GM23338 (cell line): ENCODE measurements around the gene SLC35G4. TPM values are rescaled to one million over a fixed set of nuclear protein-coding genes. Genes with fewer than 3 reads are reported as not detected.

Experiments
- ATAC-seq: fragments of 200-7000 bp; cut with Tn5 transposase; 3 replicates; pipeline ENCODE4 v1.9.1; 2020
- DNase-seq: peaks from one replicate; pipeline ENCODE4 v3.0.0-alpha.2; 2015; ENCODE audit warnings: low spot score
- H2AFZ ChIP-seq: fragments of 200-600 bp; sonication (generic); 2 replicates; pipeline ENCODE4 v1.8.0; 2016; ENCODE audit warnings: antibody characterized with exemption, mild to moderate bottlenecking, moderate library complexity
- H3F3A ChIP-seq: fragments of 200-600 bp; sonication (generic); replicated peaks from 2 replicates; pipeline ENCODE4 v1.8.0; 2017; ENCODE audit warnings: antibody characterized with exemption, mixed run types, low read depth
- H3K27ac ChIP-seq: fragments of 200-600 bp; sonication (generic); 2 replicates; pipeline ENCODE4 v1.6.1; 2016; ENCODE audit warnings: low read depth
- H3K27me3 ChIP-seq: fragments of 200-600 bp; sonication (generic); 2 replicates; pipeline ENCODE4 v1.8.0; 2016; ENCODE audit warnings: mild to moderate bottlenecking, mixed run types, moderate library complexity; ENCODE audit not compliant: insufficient read depth
- H3K36me3 ChIP-seq: fragments of 200-600 bp; sonication (generic); 2 replicates; pipeline ENCODE4 v1.8.0; 2016; ENCODE audit warnings: mild to moderate bottlenecking; ENCODE audit not compliant: insufficient read depth
- H3K4me1 ChIP-seq: fragments of 200-600 bp; sonication (generic); 2 replicates; pipeline ENCODE4 v1.8.0; 2016; ENCODE audit warnings: mild to moderate bottlenecking, moderate library complexity; ENCODE audit not compliant: insufficient read depth
- H3K4me2 ChIP-seq: fragments of 200-600 bp; sonication (generic); 2 replicates; pipeline ENCODE4 v1.7.1; 2017; ENCODE audit warnings: mixed run types
- H3K4me3 ChIP-seq: fragments of 200-600 bp; sonication (generic); 2 replicates; pipeline ENCODE4 v1.6.1; 2016; ENCODE audit warnings: mixed run types
- H3K79me2 ChIP-seq: fragments of 200-600 bp; sonication (generic); replicated peaks from 2 replicates; pipeline ENCODE4 v1.8.0; 2017; ENCODE audit warnings: mild to moderate bottlenecking; ENCODE audit not compliant: insufficient read depth
- H3K9me2 ChIP-seq: fragments of 200-600 bp; sonication (generic); 2 replicates; pipeline ENCODE4 v1.8.0; 2017; ENCODE audit not compliant: insufficient read depth
- H4K20me1 ChIP-seq: fragments of 200-600 bp; sonication (generic); replicated peaks from 2 replicates; pipeline ENCODE4 v1.8.0; 2017; ENCODE audit warnings: mild to moderate bottlenecking; ENCODE audit not compliant: insufficient read depth
- H3K27ac Mint-ChIP-seq: 2 replicates; pipeline ENCODE4 v1.8.0; 2020; ENCODE audit warnings: inconsistent platforms, mild to moderate bottlenecking, moderate library complexity, mixed read lengths
- H3K27me3 Mint-ChIP-seq: 3 replicates; pipeline ENCODE4 v1.8.0; 2022; ENCODE audit warnings: low read depth, mild to moderate bottlenecking, moderate library complexity, mixed read lengths, inconsistent platforms; ENCODE audit not compliant: insufficient read depth, poor library complexity
- H3K36me3 Mint-ChIP-seq: 3 replicates; pipeline ENCODE4 v1.8.0; 2021; ENCODE audit warnings: low read depth, mild to moderate bottlenecking, inconsistent platforms, moderate library complexity, mixed read lengths
- H3K4me1 Mint-ChIP-seq: 3 replicates; pipeline ENCODE4 v1.8.0; 2020; ENCODE audit warnings: mild to moderate bottlenecking, inconsistent platforms, mixed read lengths
- H3K4me3 Mint-ChIP-seq: 3 replicates; pipeline ENCODE4 v1.8.0; 2021; ENCODE audit warnings: moderate library complexity, mild to moderate bottlenecking, inconsistent platforms, mixed read lengths
- H3K9me3 Mint-ChIP-seq: 3 replicates; pipeline ENCODE4 v1.8.0; 2020; ENCODE audit warnings: moderate library complexity, mild to moderate bottlenecking, inconsistent platforms, mixed read lengths
- ETS1 ChIP-seq: IDR thresholded peaks from 2 replicates; pipeline ENCODE4 v1.6.1; 2016; ENCODE audit warnings: antibody characterized with exemption
- EZH2 ChIP-seq: fragments of 200-600 bp; sonication (generic); IDR thresholded peaks from one replicate; pipeline ENCODE4 v1.8.0; 2017; ENCODE audit warnings: antibody characterized with exemption, mild to moderate bottlenecking, low read depth; ENCODE audit not compliant: unreplicated experiment
- JUNB ChIP-seq: IDR thresholded peaks from one replicate; pipeline ENCODE4 v1.6.1; 2016; ENCODE audit warnings: antibody characterized with exemption; ENCODE audit not compliant: unreplicated experiment
- NANOG ChIP-seq: IDR thresholded peaks from 2 replicates; pipeline ENCODE4 v1.6.1; 2016; ENCODE audit warnings: antibody characterized with exemption, borderline replicate concordance
- POLR2AphosphoS5 ChIP-seq: IDR thresholded peaks from 2 replicates; pipeline ENCODE4 v1.6.1; 2016; ENCODE audit warnings: antibody characterized with exemption, low read depth
- REST ChIP-seq: IDR thresholded peaks from one replicate; pipeline ENCODE4 v1.6.1; 2018; ENCODE audit warnings: antibody characterized with exemption; ENCODE audit not compliant: unreplicated experiment
- ZNF114 ChIP-seq: fragments of 250-450 bp; sonication (Bioruptor Pico); IDR thresholded peaks from 2 replicates; pipeline ENCODE4 v1.5.0; 2020; ENCODE audit warnings: mild to moderate bottlenecking, moderate library complexity
- ZNF462 ChIP-seq: fragments of 250-450 bp; sonication (Bioruptor Pico); IDR thresholded peaks from 2 replicates; pipeline ENCODE4 v1.5.0; 2020; ENCODE audit warnings: mild to moderate bottlenecking, moderate library complexity
- polyA plus RNA-seq: library from polyadenylated mRNA; unstranded; fragments of >200 nt; fragmentation: Nextera tagmentation; extraction: Ambion mirVana; gene quantifications from 2 replicates; pipeline ENCODE4 v1.2.1, GENCODE V29; 2016
- total RNA-seq: library from RNA; depleted of rRNA; stranded (reverse); fragments of >200 nt; shearing (Covaris generic); gene quantifications from 2 replicates; pipeline ENCODE4 v1.2.3, GENCODE V29; 2014

The SLC35G4 gene
- total and polyA plus RNA-seq, 2 experiments from 2014 or later: not detected

- no peaks in the 10 kb centered on the region for H3K27me3 ChIP-seq
- Mint-ChIP-seq H3K9me3 (no peaks in the 10 kb centered on the region), H3K4me1 (no peaks in the 10 kb centered on the region), H3K27me3 (peaks cover 2% of the 10 kb centered on the region), H3K27ac (no peak overlapping the region), H3K4me3 (no peak overlapping the region), H3K36me3 (no peaks in the 10 kb centered on the region)
- no peak overlapping the region for H3K4me2 ChIP-seq
- no peak overlapping the region for H3K27ac ChIP-seq
- no peak for TF ChIP-seq ZNF114 (CRISPR knock-in tag)
- no peaks in the 10 kb centered on the region; the same call in 1 of the 2 replicates for H3K9me2 ChIP-seq
- no peak overlapping the region for H3K4me3 ChIP-seq
- H3K36me3 ChIP-seq: no peaks in the 10 kb centered on the region
- ATAC-seq: no peak
- H2AFZ ChIP-seq: no peak overlapping the region
- no peaks in the 10 kb centered on the region for H4K20me1 ChIP-seq
- H3K79me2 ChIP-seq: no peaks in the 10 kb centered on the region
- H3F3A ChIP-seq: no peaks in the 10 kb centered on the region
- DNase-seq: no peak
- no peaks in the 10 kb centered on the region for H3K4me1 ChIP-seq
Observed at GRCh38 chr18:11565716-11566115, 43.7 kb upstream of the SLC35G4 start.

- no peak overlapping the region for H3K4me3 ChIP-seq
- no peaks in the 10 kb centered on the region for H3K9me3 Mint-ChIP-seq
- H3K4me3 Mint-ChIP-seq: no peak overlapping the region
- no peaks in the 10 kb centered on the region for H3F3A ChIP-seq
- H3K36me3 Mint-ChIP-seq: no peaks in the 10 kb centered on the region
- no peaks in the 10 kb centered on the region for H3K27me3 ChIP-seq
- no peak for ATAC-seq
- H2AFZ ChIP-seq: no peak overlapping the region
- DNase-seq: no peak
- no peaks in the 10 kb centered on the region; the same call in 1 of the 2 replicates for H3K9me2 ChIP-seq
- H3K79me2 ChIP-seq: no peaks in the 10 kb centered on the region
- H3K27ac ChIP-seq: no peak overlapping the region
- no peak overlapping the region for H3K27ac Mint-ChIP-seq
- no peaks in the 10 kb centered on the region for H3K36me3 ChIP-seq
- peaks cover 3% of the 10 kb centered on the region for H3K27me3 Mint-ChIP-seq
- no peaks in the 10 kb centered on the region for H3K4me1 ChIP-seq
- no peaks in the 10 kb centered on the region for H4K20me1 ChIP-seq
- no peaks in the 10 kb centered on the region for H3K4me1 Mint-ChIP-seq
- H3K4me2 ChIP-seq: no peak overlapping the region
- no peak for TF ChIP-seq EZH2
- TF ChIP-seq ETS1: no peak
- no peak for TF ChIP-seq JUNB
- no peak for TF ChIP-seq NANOG
- TF ChIP-seq REST: no peak
- TF ChIP-seq POLR2AphosphoS5: no peak
- no peak for TF ChIP-seq ZNF462 (CRISPR knock-in tag)
Observed at GRCh38 chr18:11566236-11566965, 43.0 kb upstream of the SLC35G4 start.
